ENCODE measurements around the gene EEF2KMT. TPM values are rescaled to one million over a fixed set of nuclear protein-coding genes. Genes with fewer than 3 reads are reported as not detected.
"Not testable (repeated sequence)": the region's sequence is repeated elsewhere in the genome, so short reads cannot be mapped to it uniquely, and the experiment has no call there.

The EEF2KMT gene
- total and polyA plus RNA-seq, 2 donors = 5.4 to 5.9 TPM

GRCh38 chr16:5073771-5074170 is 23.8 kb downstream of the EEF2KMT start:
- H3K27ac ChIP-seq (ENCODE audit: low read depth in 1 of 2, low read length in 1 of 2); DNase-seq (ENCODE audit: low read depth in 6 of 9, low spot score in 9 of 9); H3K9me3 ChIP-seq (ENCODE audit: control insufficient read depth in 2 of 2, insufficient read depth in 1 of 2, low read length in 1 of 2); H3K27me3 ChIP-seq (ENCODE audit: control insufficient read depth in 2 of 2, insufficient read depth in 1 of 2, low read length in 1 of 2); H3K4me3 ChIP-seq (ENCODE audit: low read length in 2 of 2): not testable (repeated sequence)
- WGBS = 99% methylated on average over 15 of the region's 15 CpGs
- peaks cover 21 to 36% of the 10 kb centered on the region in 2 donors for H3K36me3 ChIP-seq (ENCODE audit: control insufficient read depth in 2 of 2, insufficient read depth in 2 of 2, low read length in 1 of 2)
- H3K4me1 ChIP-seq (ENCODE audit: control insufficient read depth in 2 of 2, insufficient read depth in 2 of 2, low read length in 2 of 2) = peaks cover 9 to 17% of the 10 kb centered on the region in 2 donors

GRCh38 chr16:5073279-5073629 is 24.3 kb downstream of the EEF2KMT start:
- Histone ChIP-seq H3K27ac (ENCODE audit: low read depth in 1 of 2, low read length in 1 of 2) (no peak overlapping the region), H3K36me3 (ENCODE audit: control insufficient read depth in 2 of 2, insufficient read depth in 2 of 2, low read length in 1 of 2) (peaks cover 21 to 31% of the 10 kb centered on the region in 2 donors), H3K4me1 (ENCODE audit: control insufficient read depth in 2 of 2, insufficient read depth in 2 of 2, low read length in 2 of 2) (peaks cover 9 to 17% of the 10 kb centered on the region in 2 donors), H3K27me3 (ENCODE audit: control insufficient read depth in 2 of 2, insufficient read depth in 1 of 2, low read length in 1 of 2) (no peaks in the 10 kb centered on the region), H3K9me3 (ENCODE audit: control insufficient read depth in 2 of 2, insufficient read depth in 1 of 2, low read length in 1 of 2) (peaks cover 0 to 5% of the 10 kb centered on the region in 2 donors), H3K4me3 (ENCODE audit: low read length in 2 of 2) (no peak overlapping the region)
- no peak for DNase-seq (ENCODE audit: low read depth in 6 of 9, low spot score in 9 of 9)
- WGBS = 98% methylated on average over 2 of the region's 2 CpGs

- H3K4me1 ChIP-seq (ENCODE audit: control insufficient read depth in 2 of 2, insufficient read depth in 2 of 2, low read length in 2 of 2) = peaks cover 9 to 17% of the 10 kb centered on the region in 2 donors
- no peaks in the 10 kb centered on the region for H3K27me3 ChIP-seq (ENCODE audit: control insufficient read depth in 2 of 2, insufficient read depth in 1 of 2, low read length in 1 of 2)
- no peak for DNase-seq (ENCODE audit: low read depth in 6 of 9, low spot score in 9 of 9)
- H3K4me3 ChIP-seq (ENCODE audit: low read length in 2 of 2) = peak overlapping the region; percentile 64 to 85
- peaks cover 21 to 25% of the 10 kb centered on the region in 2 donors for H3K36me3 ChIP-seq (ENCODE audit: control insufficient read depth in 2 of 2, insufficient read depth in 2 of 2, low read length in 1 of 2)
- H3K9me3 ChIP-seq (ENCODE audit: control insufficient read depth in 2 of 2, insufficient read depth in 1 of 2, low read length in 1 of 2) = peaks cover 0 to 5% of the 10 kb centered on the region in 2 donors
- 72% methylated on average over 12 of the region's 12 CpGs for WGBS
- peak overlapping the region; percentile 83 to 90 for H3K27ac ChIP-seq (ENCODE audit: low read depth in 1 of 2, low read length in 1 of 2)
Observed at GRCh38 chr16:5072334-5073278, 25.0 kb downstream of the EEF2KMT start.

- H3K27me3 ChIP-seq (ENCODE audit: control insufficient read depth in 2 of 2, insufficient read depth in 1 of 2, low read length in 1 of 2) = no peaks in the 10 kb centered on the region
- H3K36me3 ChIP-seq (ENCODE audit: control insufficient read depth in 2 of 2, insufficient read depth in 2 of 2, low read length in 1 of 2) = peaks cover 16 to 19% of the 10 kb centered on the region in 2 donors
- H3K4me1 ChIP-seq (ENCODE audit: control insufficient read depth in 2 of 2, insufficient read depth in 2 of 2, low read length in 2 of 2) = peaks cover 9 to 17% of the 10 kb centered on the region in 2 donors
- H3K9me3 ChIP-seq (ENCODE audit: control insufficient read depth in 2 of 2, insufficient read depth in 1 of 2, low read length in 1 of 2) = peaks cover 0 to 5% of the 10 kb centered on the region in 2 donors
- peak; percentile 68 to 92 (median 80) for DNase-seq (ENCODE audit: low read depth in 6 of 9, low spot score in 9 of 9)
- WGBS = under 1% methylated on average over 53 of the region's 53 CpGs
- H3K4me3 ChIP-seq (ENCODE audit: low read length in 2 of 2) = peak within 1 kb of the TSS; percentile 64 to 85
- H3K27ac ChIP-seq (ENCODE audit: low read depth in 1 of 2, low read length in 1 of 2) = peak within 1 kb of the TSS; percentile 90
Observed at GRCh38 chr16:5071681-5072333, 25.8 kb downstream of the EEF2KMT start, which contains the start of gene ALG1. ALG1 (plus strand) TSS chr16:5071843; CDS start chr16:5071850, 7 bp downstream.

- Histone ChIP-seq H3K4me1 (ENCODE audit: control insufficient read depth in 2 of 2, insufficient read depth in 2 of 2, low read length in 2 of 2) (peaks cover 9 to 19% of the 10 kb centered on the region in 2 donors), H3K27ac (ENCODE audit: low read depth in 1 of 2, low read length in 1 of 2) (peak overlapping the region; percentile 90), H3K4me3 (ENCODE audit: low read length in 2 of 2) (peak overlapping the region; percentile 64 to 85), H3K9me3 (ENCODE audit: control insufficient read depth in 2 of 2, insufficient read depth in 1 of 2, low read length in 1 of 2) (peaks cover 0 to 5% of the 10 kb centered on the region in 2 donors), H3K36me3 (ENCODE audit: control insufficient read depth in 2 of 2, insufficient read depth in 2 of 2, low read length in 1 of 2) (peaks cover 14 to 16% of the 10 kb centered on the region in 2 donors), H3K27me3 (ENCODE audit: control insufficient read depth in 2 of 2, insufficient read depth in 1 of 2, low read length in 1 of 2) (no peaks in the 10 kb centered on the region)
- 75% methylated on average over 7 of the region's 7 CpGs for WGBS
- no peak for DNase-seq (ENCODE audit: low read depth in 6 of 9, low spot score in 9 of 9)
Observed at GRCh38 chr16:5071341-5071680, 26.3 kb downstream of the EEF2KMT start.

- Histone ChIP-seq H3K36me3 (ENCODE audit: control insufficient read depth in 2 of 2, insufficient read depth in 2 of 2, low read length in 1 of 2) (peaks cover 7 to 9% of the 10 kb centered on the region in 2 donors), H3K4me3 (ENCODE audit: low read length in 2 of 2) (no peak overlapping the region), H3K27me3 (ENCODE audit: control insufficient read depth in 2 of 2, insufficient read depth in 1 of 2, low read length in 1 of 2) (no peaks in the 10 kb centered on the region), H3K4me1 (ENCODE audit: control insufficient read depth in 2 of 2, insufficient read depth in 2 of 2, low read length in 2 of 2) (peaks cover 9 to 26% of the 10 kb centered on the region in 2 donors), H3K9me3 (ENCODE audit: control insufficient read depth in 2 of 2, insufficient read depth in 1 of 2, low read length in 1 of 2) (peaks cover 0 to 5% of the 10 kb centered on the region in 2 donors), H3K27ac (ENCODE audit: low read depth in 1 of 2, low read length in 1 of 2) (no peak overlapping the region)
- WGBS = 91% methylated on average over 15 of the region's 15 CpGs
- no peak for DNase-seq (ENCODE audit: low read depth in 6 of 9, low spot score in 9 of 9)
Observed at GRCh38 chr16:5070431-5071186, 27.0 kb downstream of the EEF2KMT start.

GRCh38 chr16:5069854-5070253 is 27.7 kb downstream of the EEF2KMT start:
- Histone ChIP-seq H3K9me3 (ENCODE audit: control insufficient read depth in 2 of 2, insufficient read depth in 1 of 2, low read length in 1 of 2) (peaks cover 0 to 5% of the 10 kb centered on the region in 2 donors), H3K27me3 (ENCODE audit: control insufficient read depth in 2 of 2, insufficient read depth in 1 of 2, low read length in 1 of 2) (no peaks in the 10 kb centered on the region), H3K36me3 (ENCODE audit: control insufficient read depth in 2 of 2, insufficient read depth in 2 of 2, low read length in 1 of 2) (peaks cover 0 to 1% of the 10 kb centered on the region in 2 donors), H3K4me3 (ENCODE audit: low read length in 2 of 2) (no peak overlapping the region), H3K4me1 (ENCODE audit: control insufficient read depth in 2 of 2, insufficient read depth in 2 of 2, low read length in 2 of 2) (peaks cover 9 to 33% of the 10 kb centered on the region in 2 donors), H3K27ac (ENCODE audit: low read depth in 1 of 2, low read length in 1 of 2) (no peak overlapping the region)
- DNase-seq (ENCODE audit: low read depth in 6 of 9, low spot score in 9 of 9) = no peak
- WGBS = 97% methylated on average over 9 of the region's 9 CpGs

- H3K36me3 ChIP-seq (ENCODE audit: control insufficient read depth in 2 of 2, insufficient read depth in 2 of 2, low read length in 1 of 2) = no peaks in the 10 kb centered on the region
- peaks cover 9 to 38% of the 10 kb centered on the region in 2 donors for H3K4me1 ChIP-seq (ENCODE audit: control insufficient read depth in 2 of 2, insufficient read depth in 2 of 2, low read length in 2 of 2)
- no peaks in the 10 kb centered on the region for H3K27me3 ChIP-seq (ENCODE audit: control insufficient read depth in 2 of 2, insufficient read depth in 1 of 2, low read length in 1 of 2)
- no peak for DNase-seq (ENCODE audit: low read depth in 6 of 9, low spot score in 9 of 9)
- 97% methylated on average over 9 of the region's 9 CpGs for WGBS
- H3K9me3 ChIP-seq (ENCODE audit: control insufficient read depth in 2 of 2, insufficient read depth in 1 of 2, low read length in 1 of 2) = peaks cover 0 to 5% of the 10 kb centered on the region in 2 donors
- H3K4me3 ChIP-seq (ENCODE audit: low read length in 2 of 2) = no peak overlapping the region
- H3K27ac ChIP-seq (ENCODE audit: low read depth in 1 of 2, low read length in 1 of 2) = no peak overlapping the region
Observed at GRCh38 chr16:5069048-5069447, 28.5 kb downstream of the EEF2KMT start.
